VCaP (cell line): Measurements from ENCODE around the gene TBC1D30.

Experiments
- H3K27ac ChIP-seq: fragments of 450-650 bp; 2 replicates; pipeline ENCODE4 v1.5.1; 2017
- CTCF ChIP-seq: fragments of 450-650 bp; conservative IDR thresholded peaks from 2 replicates; pipeline ENCODE4 v1.5.1; 2017; ENCODE audit warnings: mild to moderate bottlenecking, moderate library complexity

The TBC1D30 gene

GRCh38 chr12:64915242-64915641 lies 90.8 kb downstream of the TBC1D30 start:
- TF ChIP-seq CTCF = no peak

GRCh38 chr12:64916411-64917261 lies 92.2 kb downstream of the TBC1D30 start:
- H3K27ac ChIP-seq = peak overlapping the region; percentile 81
- no peak for TF ChIP-seq CTCF

More at GRCh38 chr12:64915242-64915641, 90.8 kb downstream of the TBC1D30 start:
- H3K27ac ChIP-seq = peak overlapping the region; percentile 81

- H3K27ac ChIP-seq = peak overlapping the region; percentile 81; the same call in 1 of the 2 replicates
- no peak for TF ChIP-seq CTCF
Measured at GRCh38 chr12:64918344-64918743, 93.9 kb downstream of the TBC1D30 start.

- no peak for TF ChIP-seq CTCF
- H3K27ac ChIP-seq = no peak overlapping the region
Measured at GRCh38 chr12:64918801-64919200, 94.4 kb downstream of the TBC1D30 start.

- H3K27ac ChIP-seq = no peak overlapping the region
- no peak for TF ChIP-seq CTCF
Measured at GRCh38 chr12:64922853-64923252, 98.4 kb downstream of the TBC1D30 start.

GRCh38 chr12:64923536-64923935 lies 99.1 kb downstream of the TBC1D30 start:
- TF ChIP-seq CTCF = no peak
- no peak overlapping the region for H3K27ac ChIP-seq
